Panc1 (cell line): ENCODE results near the gene KCNB1.

Experiments
- CTCF ChIP-seq: fragments of 450-650 bp; IDR thresholded peaks from 2 replicates; pipeline ENCODE4 v1.5.1; 2017; ENCODE audit warnings: mild to moderate bottlenecking
- POLR2AphosphoS5 ChIP-seq: IDR thresholded peaks from 2 replicates; pipeline ENCODE4 v1.6.1; 2012; ENCODE audit warnings: mild to moderate bottlenecking, low read depth, low read length, moderate library complexity
- REST ChIP-seq, 2 experiments: IDR thresholded peaks; 2 replicates each; pipeline ENCODE4 v1.6.1; 2011 to 2012; ENCODE audit warnings: low read depth in 2 of 2, control low read depth in 1 of 2, low read length in 1 of 2, mild to moderate bottlenecking in 1 of 2, moderate library complexity in 1 of 2; ENCODE audit not compliant: insufficient read depth in 1 of 2
- SIN3A ChIP-seq: IDR thresholded peaks from 2 replicates; pipeline ENCODE4 v1.6.1; 2012; ENCODE audit warnings: low read depth, mild to moderate bottlenecking, low read length, moderate library complexity, borderline replicate concordance; ENCODE audit not compliant: insufficient read depth
- TCF7L2 ChIP-seq: IDR thresholded peaks from 2 replicates; pipeline ENCODE4 v1.6.1; 2011; ENCODE audit warnings: mild to moderate bottlenecking, low read depth, low read length, inconsistent platforms

GRCh38 chr20:49405062-49405683, 77.3 kb downstream of the KCNB1 start:
- no peak for TF ChIP-seq POLR2AphosphoS5
- TF ChIP-seq CTCF: no peak
- TF ChIP-seq REST (IDR thresholded peaks at IDR 0.05; ENCODE audit: insufficient read depth in 1 of 2, low read depth in 2 of 2, low read length in 1 of 2): no peak
- no peak for TF ChIP-seq TCF7L2
- no peak for TF ChIP-seq SIN3A
